GM19025 (cell line): ENCODE data around the gene GPR150.
A peak's percentile ranks its signal among the peaks of the same experiment; 100 is the strongest.

Source experiments
- ATAC-seq: cut with Tn5 transposase; IDR thresholded peaks from one replicate; pipeline ENCODE4 v1.9.1; 2021; ENCODE audit warnings: mild to moderate bottlenecking, low read depth, moderate library complexity; ENCODE audit not compliant: unreplicated experiment

GPR150 gene

GRCh38 chr5:95620030-95620869 is at the start of gene GPR150:
Gene GPR150 (plus strand): TSS chr5:95620087. CDS start chr5:95620276, 189 bp downstream.
- ATAC-seq, result peak; percentile 59

- ATAC-seq, result no peak
Measured at GRCh38 chr5:95572016-95572415, 47.9 kb upstream of the GPR150 start.

DNA sequence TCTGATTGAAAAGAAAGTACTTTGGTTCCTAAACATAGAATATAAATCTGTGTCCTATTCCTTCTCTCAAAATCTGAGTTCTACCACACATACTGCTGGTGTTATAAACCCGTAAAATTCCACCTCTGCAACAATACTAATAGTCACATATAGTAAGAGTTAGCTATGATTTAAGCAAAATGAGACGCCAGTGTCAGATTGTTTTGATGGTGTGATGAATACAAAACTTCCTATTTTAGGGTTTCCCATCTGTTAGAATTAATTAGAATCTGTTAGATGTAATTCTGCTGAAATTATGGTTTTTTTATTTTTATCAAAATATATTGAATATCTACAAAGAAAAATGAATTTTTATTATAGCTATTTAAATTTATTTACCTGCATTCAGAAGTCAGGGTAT is 38.3 kb upstream of the GPR150 start:
- ATAC-seq, result no peak

DNA sequence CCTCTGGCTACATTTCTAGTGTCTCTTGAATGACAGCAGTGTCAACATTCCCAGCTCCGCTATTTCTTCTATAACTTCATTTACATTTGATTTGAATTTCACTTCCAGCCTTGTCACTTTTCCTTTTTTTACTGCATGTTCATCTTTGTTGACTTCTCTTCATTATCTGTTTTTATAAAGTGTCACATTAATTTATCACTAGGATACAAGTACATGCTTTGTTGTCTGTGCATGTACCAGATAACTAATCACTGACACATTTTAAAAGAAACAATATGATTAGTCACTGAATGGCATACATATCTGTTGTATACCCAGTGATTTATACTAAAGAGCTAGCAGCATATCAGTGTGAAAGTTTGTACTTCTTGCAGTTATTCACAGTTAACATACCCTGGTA is 35.9 kb upstream of the GPR150 start:
- ATAC-seq, result no peak

GRCh38 chr5:95590880-95591279 is 29.0 kb upstream of the GPR150 start:
- no peak for ATAC-seq

DNA sequence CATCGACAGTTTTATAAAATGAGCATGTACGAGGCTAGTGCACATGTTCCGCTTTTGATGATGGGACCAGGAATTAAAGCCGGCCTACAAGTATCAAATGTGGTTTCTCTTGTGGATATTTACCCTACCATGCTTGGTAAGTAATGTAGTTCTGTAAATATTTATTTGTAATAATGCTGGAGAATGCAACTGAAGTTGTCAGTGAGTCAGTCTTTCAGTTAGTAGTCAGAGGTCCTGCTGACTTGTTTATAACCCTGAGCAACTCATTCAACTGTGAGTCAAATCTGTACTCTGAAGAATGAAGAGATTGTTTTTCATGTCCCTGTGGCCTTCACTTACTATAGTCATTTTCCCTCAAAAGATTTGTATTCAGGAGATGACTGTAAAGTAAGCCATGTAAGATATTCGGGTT is 28.4 kb upstream of the GPR150 start:
- peak; percentile 77 for ATAC-seq

- no peak for ATAC-seq
Measured at GRCh38 chr5:95595289-95595931, 24.5 kb upstream of the GPR150 start.

DNA sequence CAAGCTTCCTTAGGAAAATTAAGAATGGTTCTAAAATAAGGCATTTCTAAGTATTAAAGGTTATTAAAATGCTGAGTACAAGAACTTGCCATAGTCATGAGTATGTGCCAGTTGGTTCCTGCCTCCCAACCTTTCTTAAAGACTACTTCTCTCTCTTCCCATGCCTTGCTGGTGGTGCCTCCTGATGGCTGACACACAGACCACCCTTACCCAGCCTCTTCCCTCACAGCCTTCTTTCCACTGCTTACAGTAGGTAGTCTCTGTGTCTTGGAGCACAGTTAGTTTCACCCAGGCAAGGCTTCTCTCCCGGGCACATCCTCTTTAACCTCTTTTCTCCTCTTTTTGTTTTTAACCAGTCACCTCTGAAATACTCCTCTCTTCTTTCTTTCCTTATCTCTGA is 20.6 kb upstream of the GPR150 start:
- no peak for ATAC-seq

- ATAC-seq, result no peak
Measured at GRCh38 chr5:95600557-95600956, 19.3 kb upstream of the GPR150 start.

DNA sequence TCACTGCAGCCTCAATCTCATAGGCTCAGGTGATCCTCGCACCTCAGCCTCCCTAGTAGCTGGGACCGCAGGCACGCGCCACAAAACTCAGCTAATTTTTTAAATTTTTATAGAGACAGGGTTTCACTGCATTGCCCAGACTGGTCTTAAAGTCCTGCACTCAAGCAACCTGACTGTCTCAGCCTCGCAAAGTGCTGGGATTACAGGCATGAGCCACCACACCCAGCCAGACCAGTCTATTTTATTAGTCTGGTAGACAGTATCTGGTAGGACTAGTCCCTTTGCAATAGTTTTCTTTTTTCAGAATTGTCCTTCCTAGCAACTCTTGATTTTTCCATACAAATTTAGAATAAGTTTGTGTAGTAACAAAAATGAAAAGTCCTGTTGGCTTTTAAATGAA is 14.1 kb upstream of the GPR150 start:
- no peak for ATAC-seq

GRCh38 chr5:95606419-95606818 is 13.5 kb upstream of the GPR150 start:
- ATAC-seq, result no peak

- no peak for ATAC-seq
Measured at GRCh38 chr5:95609711-95610110, 10.2 kb upstream of the GPR150 start.

GRCh38 chr5:95610546-95610945 is 9.3 kb upstream of the GPR150 start:
- no peak for ATAC-seq

GRCh38 chr5:95611396-95611795 is 8.5 kb upstream of the GPR150 start:
- no peak for ATAC-seq

DNA sequence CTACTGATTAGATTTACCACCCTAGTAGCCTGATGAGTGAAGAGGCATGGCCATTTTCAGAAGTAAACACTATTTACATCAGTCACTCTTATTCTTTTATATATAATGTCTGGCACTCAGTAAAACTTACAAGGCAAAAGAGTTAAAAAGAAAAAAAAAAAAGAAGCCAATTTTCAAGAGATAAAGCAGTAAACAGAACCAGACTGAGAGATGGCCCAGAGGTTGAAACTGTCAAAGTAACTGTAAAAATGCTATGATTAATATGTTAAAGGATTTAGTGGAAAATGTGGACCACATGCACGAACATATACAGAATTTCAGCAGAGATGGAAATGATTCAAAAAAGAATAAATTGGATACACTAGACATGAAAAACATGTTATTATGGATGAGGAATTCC is 6.4 kb upstream of the GPR150 start:
- no peak for ATAC-seq

DNA sequence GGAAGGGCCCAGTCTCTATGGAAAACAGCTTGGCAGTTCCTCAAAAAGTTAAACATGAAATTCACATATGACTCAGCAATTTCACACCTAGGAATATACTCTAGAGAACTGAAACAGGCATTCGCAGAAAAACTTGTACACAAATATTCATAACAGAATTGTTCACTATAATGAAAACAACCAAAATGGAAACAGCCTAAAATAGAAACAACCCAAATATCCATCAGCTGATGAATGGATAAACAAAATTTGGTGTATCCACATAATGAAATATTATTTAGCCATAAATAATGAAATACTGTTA is 4.8 kb upstream of the GPR150 start:
- peak; percentile 45 for ATAC-seq

DNA sequence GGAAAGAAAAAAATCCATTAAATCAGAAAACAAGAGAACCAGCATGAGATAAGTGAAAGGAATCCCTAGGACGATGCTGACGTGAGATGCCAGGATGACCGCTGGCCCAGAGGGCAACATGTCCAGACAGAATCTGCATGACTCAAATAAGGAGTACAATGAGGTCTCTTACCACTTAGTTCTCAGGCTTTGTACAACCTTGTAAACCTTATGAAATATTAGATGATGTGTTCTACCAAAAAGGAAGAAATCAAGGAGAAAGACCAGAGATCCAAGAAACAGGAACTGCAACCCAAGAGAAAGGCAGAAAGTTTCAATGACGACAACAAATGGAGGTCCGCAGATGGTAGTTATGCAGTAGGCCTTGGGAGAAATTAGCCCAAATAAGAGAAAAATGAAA is 2.8 kb upstream of the GPR150 start:
- ATAC-seq, result no peak

- no peak for ATAC-seq
Measured at GRCh38 chr5:95619096-95619495, 791 bp upstream of the GPR150 start.

- ATAC-seq, result no peak
Measured at GRCh38 chr5:95619514-95620029, 315 bp upstream of the GPR150 start.

GRCh38 chr5:95620870-95621838 is 1.3 kb downstream of the GPR150 start:
- peak; percentile 40 for ATAC-seq
